ENCODE data around the gene DRGX. TPM values are rescaled to one million over a fixed set of nuclear protein-coding genes. Genes with fewer than 3 reads are reported as not detected.
A peak's percentile ranks its signal among the peaks of the same experiment; 100 is the strongest.

Gene DRGX
- total and polyA plus RNA-seq, 12 donors = not detected

GRCh38 chr10:49382226-49382625, 13.7 kb downstream of the DRGX start:
- H3K36me3 ChIP-seq = no peaks in the 10 kb centered on the region
- DNase-seq = no peak
- H3K4me3 ChIP-seq = no peak overlapping the region
- H3K27me3 ChIP-seq = peaks cover 0 to 39% (median 10%) of the 10 kb centered on the region in 7 donors
- H3K4me1 ChIP-seq = no peaks in the 10 kb centered on the region
- H3K9me3 ChIP-seq = no peaks in the 10 kb centered on the region
- no peak for TF ChIP-seq CTCF (IDR thresholded peaks at IDR 0.05)
- no peak for ATAC-seq
- H3K27ac ChIP-seq = no peak overlapping the region
- 86 to 87% methylated on average over 3 of the region's 3 CpGs for WGBS, 2 donors
- intact Hi-C loops (cut with DNase I) = no loop called here

- no peak for TF ChIP-seq CTCF (IDR thresholded peaks at IDR 0.05)
- Histone ChIP-seq H3K4me1 (no peaks in the 10 kb centered on the region), H3K4me3 (no peak overlapping the region), H3K27me3 (peaks cover 0 to 29% (median 14%) of the 10 kb centered on the region in 7 donors), H3K27ac (no peak overlapping the region), H3K36me3 (no peaks in the 10 kb centered on the region), H3K9me3 (no peaks in the 10 kb centered on the region)
- DNase-seq (no peak), ATAC-seq (peak in 1 of 8 donors; percentile 11)
- WGBS, 2 donors = 86 to 88% methylated on average over 14 of the region's 14 CpGs
- intact Hi-C loops (cut with DNase I) = loop anchor here in 1 of 10 donors (1.0 kb wide), 1 partner anchor 27 kb away; no protein-coding TSS in a partner anchor
Measured at GRCh38 chr10:49381111-49381900, 14.6 kb downstream of the DRGX start.

- ATAC-seq (peak in 3 of 8 donors; percentile 45 to 58 (median 50)), DNase-seq (no peak)
- 66 to 67% methylated on average over 13 of the region's 13 CpGs for WGBS, 2 donors
- no peak overlapping the region for H3K4me3 ChIP-seq
- intact Hi-C loops (cut with DNase I) = loop anchor here in 1 of 10 donors (10.0 kb wide), 1 partner anchor 715 kb away; no protein-coding TSS in a partner anchor
- peak in 4 of 9 donors; percentile 14 to 30 (median 26) for TF ChIP-seq CTCF (IDR thresholded peaks at IDR 0.05)
- H3K9me3 ChIP-seq = no peaks in the 10 kb centered on the region
- no peaks in the 10 kb centered on the region for H3K4me1 ChIP-seq
- H3K36me3 ChIP-seq = no peaks in the 10 kb centered on the region
- no peak overlapping the region for H3K27ac ChIP-seq
- H3K27me3 ChIP-seq = peaks cover 0 to 16% (median 6%) of the 10 kb centered on the region in 7 donors
Measured at GRCh38 chr10:49379596-49380410, 16.1 kb downstream of the DRGX start.

- H3K4me3 ChIP-seq = no peak overlapping the region
- 64 to 76% methylated on average over 4 of the region's 4 CpGs for WGBS, 2 donors
- no peak for DNase-seq
- H3K27me3 ChIP-seq = peaks cover 0 to 9% (median 0%) of the 10 kb centered on the region in 7 donors
- H3K36me3 ChIP-seq = no peaks in the 10 kb centered on the region
- H3K9me3 ChIP-seq = no peaks in the 10 kb centered on the region
- no peak for ATAC-seq
- H3K27ac ChIP-seq = no peak overlapping the region
- intact Hi-C loops (cut with DNase I) = loop anchor here in 1 of 10 donors (10.0 kb wide), 1 partner anchor 712 kb away; no protein-coding TSS in a partner anchor
- H3K4me1 ChIP-seq = no peaks in the 10 kb centered on the region
- TF ChIP-seq CTCF (IDR thresholded peaks at IDR 0.05) = no peak
Measured at GRCh38 chr10:49377256-49377655, 18.6 kb downstream of the DRGX start.
